HepG2 (cell line): ENCODE data around the gene MARVELD3. TPM values are rescaled to one million over a fixed set of nuclear protein-coding genes. Genes with fewer than 3 reads are reported as not detected.

Source experiments
- NKX3-1 ChIP-seq: sonication (generic); formaldehyde crosslinking; IDR thresholded peaks from 2 replicates; pipeline ENCODE4 v1.5.0; 2020; ENCODE audit warnings: missing genetic modification reagents
- SMC3 ChIP-seq: IDR thresholded peaks from 2 replicates; pipeline ENCODE4 v1.6.1; 2011; ENCODE audit warnings: low read length, improper control_type of control experiment
- SOX13 ChIP-seq, 3 experiments: fragments of 450-650 bp in 1 of 3; sonication (generic) in 1 of 3; formaldehyde crosslinking in 1 of 3; IDR thresholded peaks in 2 of 3; conservative IDR thresholded peaks in 1 of 3; 2 replicates each; pipeline versions ENCODE4 v1.5.0 to v1.6.1; 2016 to 2020; ENCODE audit warnings: antibody characterized with exemption in 1 of 3, mild to moderate bottlenecking in 1 of 3, missing compliant biosample characterization in 1 of 3, missing genetic modification reagents in 1 of 3, moderate library complexity in 1 of 3
- SRSF4 ChIP-seq: fragments of 200-400 bp; formaldehyde crosslinking; IDR thresholded peaks from one replicate; pipeline ENCODE4 v1.6.1; 2018; ENCODE audit warnings: mild to moderate bottlenecking, low read depth, low read length, moderate library complexity; ENCODE audit not compliant: poor library complexity, severe bottlenecking
- ZNF10 ChIP-seq: sonication (generic); formaldehyde crosslinking; IDR thresholded peaks from 2 replicates; pipeline ENCODE4 v1.4.0; 2020; ENCODE audit warnings: mild to moderate bottlenecking, low read depth, missing genetic modification reagents, borderline replicate concordance
- ZNF382 ChIP-seq: sonication (generic); formaldehyde crosslinking; IDR thresholded peaks from 2 replicates; pipeline ENCODE4 v1.5.0; 2020; ENCODE audit warnings: missing genetic modification reagents, mild to moderate bottlenecking, borderline replicate concordance
- ZNF710 ChIP-seq: sonication (generic); formaldehyde crosslinking; IDR thresholded peaks from 2 replicates; pipeline ENCODE4 v1.5.0; 2020; ENCODE audit warnings: mild to moderate bottlenecking, missing genetic modification reagents, borderline replicate concordance
- polyA plus RNA-seq, 8 experiments: library from polyadenylated mRNA; depleted of rRNA in 3 of 8; stranded (reverse) in 7 of 8; unstranded in 1 of 8; fragments of >200 nt; fragmentation: Illumina TruSeq in 4 of 8; extraction: Trizol in 4 of 8; gene quantifications; 2 replicates each; pipeline versions ENCODE4 v1.2.1 to v1.2.3, GENCODE V29; 2011 to 2016; ENCODE audit warnings: low read depth in 4 of 8, missing spikeins in 1 of 8, mixed read lengths in 1 of 8; ENCODE audit not compliant: insufficient read depth in 1 of 8
- total RNA-seq, 5 experiments: library from RNA; depleted of rRNA; stranded (reverse); fragments of >200 nt; fragmentation: Illumina TruSeq; extraction: Trizol; gene quantifications; 2 replicates each; pipeline ENCODE4 v1.2.3, GENCODE V29; 2016; ENCODE audit warnings: low read depth in 1 of 5
- TF ChIP-seq, protein P1 (sequence below): sonication (generic); formaldehyde crosslinking; IDR thresholded peaks from 2 replicates; pipeline ENCODE4 v1.4.0; 2020; ENCODE audit warnings: mild to moderate bottlenecking, missing genetic modification reagents
- TF ChIP-seq, protein P2 (sequence below): sonication (generic); formaldehyde crosslinking; IDR thresholded peaks from 2 replicates; pipeline ENCODE4 v1.5.0; 2020; ENCODE audit warnings: missing genetic modification reagents
- TF ChIP-seq, protein P3 (sequence below): sonication (generic); formaldehyde crosslinking; IDR thresholded peaks from 2 replicates; pipeline ENCODE4 v1.4.0; 2020; ENCODE audit warnings: missing genetic modification reagents, borderline replicate concordance
- TF ChIP-seq, protein P4 (sequence below): sonication (generic); formaldehyde crosslinking; IDR thresholded peaks from 2 replicates; pipeline ENCODE4 v1.4.0; 2020; ENCODE audit warnings: mild to moderate bottlenecking, missing genetic modification reagents

MARVELD3 gene
- total and polyA plus RNA-seq, 2 of the 13 experiments (the other 11 are each of a cell fraction or from before 2014, with no cell fraction given) = 4.8 to 5.6 TPM

DNA sequence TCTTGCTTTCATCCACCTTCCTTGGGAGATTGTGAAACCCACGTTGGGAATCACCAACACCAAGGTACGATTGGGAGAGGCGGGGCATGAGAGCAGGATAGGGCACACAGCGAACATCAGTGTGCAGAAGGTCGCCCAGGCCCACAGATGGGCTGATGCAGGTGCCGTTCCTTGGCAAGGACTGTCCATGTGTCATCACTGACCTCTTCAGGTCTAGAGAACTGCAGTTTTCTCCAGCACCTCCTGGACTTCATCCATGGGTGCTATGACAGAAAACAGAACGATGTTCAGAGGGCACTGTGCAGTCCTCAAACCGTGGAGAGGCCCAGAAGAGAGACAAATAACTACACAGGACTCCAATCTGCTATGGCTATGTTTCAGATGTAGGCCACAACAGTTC is 25.2 kb upstream of the MARVELD3 start (continued):
- 0 out of 2 replicates have a peak, but pooled peaks have one; percentile 14 for TF ChIP-seq ZNF710 (CRISPR knock-in tag)
- TF ChIP-seq, protein P1, sequence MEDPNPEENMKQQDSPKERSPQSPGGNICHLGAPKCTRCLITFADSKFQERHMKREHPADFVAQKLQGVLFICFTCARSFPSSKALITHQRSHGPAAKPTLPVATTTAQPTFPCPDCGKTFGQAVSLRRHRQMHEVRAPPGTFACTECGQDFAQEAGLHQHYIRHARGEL (CRISPR knock-in tag) = no peak
- TF ChIP-seq, protein P2, sequence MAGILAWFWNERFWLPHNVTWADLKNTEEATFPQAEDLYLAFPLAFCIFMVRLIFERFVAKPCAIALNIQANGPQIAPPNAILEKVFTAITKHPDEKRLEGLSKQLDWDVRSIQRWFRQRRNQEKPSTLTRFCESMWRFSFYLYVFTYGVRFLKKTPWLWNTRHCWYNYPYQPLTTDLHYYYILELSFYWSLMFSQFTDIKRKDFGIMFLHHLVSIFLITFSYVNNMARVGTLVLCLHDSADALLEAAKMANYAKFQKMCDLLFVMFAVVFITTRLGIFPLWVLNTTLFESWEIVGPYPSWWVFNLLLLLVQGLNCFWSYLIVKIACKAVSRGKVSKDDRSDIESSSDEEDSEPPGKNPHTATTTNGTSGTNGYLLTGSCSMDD = no peak
- TF ChIP-seq ZNF10 (CRISPR knock-in tag) = no peak
- peak; percentile 75 for TF ChIP-seq SMC3
- TF ChIP-seq SOX13 (IDR thresholded peaks at IDR 0.05) = no peak
- peak in 1 of 2 experiments; percentile 19; a peak in 1 of 4 replicates for TF ChIP-seq SOX13 (CRISPR knock-in tag; conservative IDR thresholded peaks at IDR 0.05 in 1 of 2, IDR thresholded peaks at IDR 0.05 in 1 of 2)
- no peak for TF ChIP-seq ZNF382 (CRISPR knock-in tag)
- TF ChIP-seq SRSF4 = no peak
- TF ChIP-seq, protein P3, sequence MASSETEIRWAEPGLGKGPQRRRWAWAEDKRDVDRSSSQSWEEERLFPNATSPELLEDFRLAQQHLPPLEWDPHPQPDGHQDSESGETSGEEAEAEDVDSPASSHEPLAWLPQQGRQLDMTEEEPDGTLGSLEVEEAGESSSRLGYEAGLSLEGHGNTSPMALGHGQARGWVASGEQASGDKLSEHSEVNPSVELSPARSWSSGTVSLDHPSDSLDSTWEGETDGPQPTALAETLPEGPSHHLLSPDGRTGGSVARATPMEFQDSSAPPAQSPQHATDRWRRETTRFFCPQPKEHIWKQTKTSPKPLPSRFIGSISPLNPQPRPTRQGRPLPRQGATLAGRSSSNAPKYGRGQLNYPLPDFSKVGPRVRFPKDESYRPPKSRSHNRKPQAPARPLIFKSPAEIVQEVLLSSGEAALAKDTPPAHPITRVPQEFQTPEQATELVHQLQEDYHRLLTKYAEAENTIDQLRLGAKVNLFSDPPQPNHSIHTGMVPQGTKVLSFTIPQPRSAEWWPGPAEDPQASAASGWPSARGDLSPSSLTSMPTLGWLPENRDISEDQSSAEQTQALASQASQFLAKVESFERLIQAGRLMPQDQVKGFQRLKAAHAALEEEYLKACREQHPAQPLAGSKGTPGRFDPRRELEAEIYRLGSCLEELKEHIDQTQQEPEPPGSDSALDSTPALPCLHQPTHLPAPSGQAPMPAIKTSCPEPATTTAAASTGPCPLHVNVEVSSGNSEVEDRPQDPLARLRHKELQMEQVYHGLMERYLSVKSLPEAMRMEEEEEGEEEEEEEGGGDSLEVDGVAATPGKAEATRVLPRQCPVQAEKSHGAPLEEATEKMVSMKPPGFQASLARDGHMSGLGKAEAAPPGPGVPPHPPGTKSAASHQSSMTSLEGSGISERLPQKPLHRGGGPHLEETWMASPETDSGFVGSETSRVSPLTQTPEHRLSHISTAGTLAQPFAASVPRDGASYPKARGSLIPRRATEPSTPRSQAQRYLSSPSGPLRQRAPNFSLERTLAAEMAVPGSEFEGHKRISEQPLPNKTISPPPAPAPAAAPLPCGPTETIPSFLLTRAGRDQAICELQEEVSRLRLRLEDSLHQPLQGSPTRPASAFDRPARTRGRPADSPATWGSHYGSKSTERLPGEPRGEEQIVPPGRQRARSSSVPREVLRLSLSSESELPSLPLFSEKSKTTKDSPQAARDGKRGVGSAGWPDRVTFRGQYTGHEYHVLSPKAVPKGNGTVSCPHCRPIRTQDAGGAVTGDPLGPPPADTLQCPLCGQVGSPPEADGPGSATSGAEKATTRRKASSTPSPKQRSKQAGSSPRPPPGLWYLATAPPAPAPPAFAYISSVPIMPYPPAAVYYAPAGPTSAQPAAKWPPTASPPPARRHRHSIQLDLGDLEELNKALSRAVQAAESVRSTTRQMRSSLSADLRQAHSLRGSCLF (CRISPR knock-in tag) = no peak
- no peak for TF ChIP-seq NKX3-1 (CRISPR knock-in tag)
- TF ChIP-seq, protein P4, sequence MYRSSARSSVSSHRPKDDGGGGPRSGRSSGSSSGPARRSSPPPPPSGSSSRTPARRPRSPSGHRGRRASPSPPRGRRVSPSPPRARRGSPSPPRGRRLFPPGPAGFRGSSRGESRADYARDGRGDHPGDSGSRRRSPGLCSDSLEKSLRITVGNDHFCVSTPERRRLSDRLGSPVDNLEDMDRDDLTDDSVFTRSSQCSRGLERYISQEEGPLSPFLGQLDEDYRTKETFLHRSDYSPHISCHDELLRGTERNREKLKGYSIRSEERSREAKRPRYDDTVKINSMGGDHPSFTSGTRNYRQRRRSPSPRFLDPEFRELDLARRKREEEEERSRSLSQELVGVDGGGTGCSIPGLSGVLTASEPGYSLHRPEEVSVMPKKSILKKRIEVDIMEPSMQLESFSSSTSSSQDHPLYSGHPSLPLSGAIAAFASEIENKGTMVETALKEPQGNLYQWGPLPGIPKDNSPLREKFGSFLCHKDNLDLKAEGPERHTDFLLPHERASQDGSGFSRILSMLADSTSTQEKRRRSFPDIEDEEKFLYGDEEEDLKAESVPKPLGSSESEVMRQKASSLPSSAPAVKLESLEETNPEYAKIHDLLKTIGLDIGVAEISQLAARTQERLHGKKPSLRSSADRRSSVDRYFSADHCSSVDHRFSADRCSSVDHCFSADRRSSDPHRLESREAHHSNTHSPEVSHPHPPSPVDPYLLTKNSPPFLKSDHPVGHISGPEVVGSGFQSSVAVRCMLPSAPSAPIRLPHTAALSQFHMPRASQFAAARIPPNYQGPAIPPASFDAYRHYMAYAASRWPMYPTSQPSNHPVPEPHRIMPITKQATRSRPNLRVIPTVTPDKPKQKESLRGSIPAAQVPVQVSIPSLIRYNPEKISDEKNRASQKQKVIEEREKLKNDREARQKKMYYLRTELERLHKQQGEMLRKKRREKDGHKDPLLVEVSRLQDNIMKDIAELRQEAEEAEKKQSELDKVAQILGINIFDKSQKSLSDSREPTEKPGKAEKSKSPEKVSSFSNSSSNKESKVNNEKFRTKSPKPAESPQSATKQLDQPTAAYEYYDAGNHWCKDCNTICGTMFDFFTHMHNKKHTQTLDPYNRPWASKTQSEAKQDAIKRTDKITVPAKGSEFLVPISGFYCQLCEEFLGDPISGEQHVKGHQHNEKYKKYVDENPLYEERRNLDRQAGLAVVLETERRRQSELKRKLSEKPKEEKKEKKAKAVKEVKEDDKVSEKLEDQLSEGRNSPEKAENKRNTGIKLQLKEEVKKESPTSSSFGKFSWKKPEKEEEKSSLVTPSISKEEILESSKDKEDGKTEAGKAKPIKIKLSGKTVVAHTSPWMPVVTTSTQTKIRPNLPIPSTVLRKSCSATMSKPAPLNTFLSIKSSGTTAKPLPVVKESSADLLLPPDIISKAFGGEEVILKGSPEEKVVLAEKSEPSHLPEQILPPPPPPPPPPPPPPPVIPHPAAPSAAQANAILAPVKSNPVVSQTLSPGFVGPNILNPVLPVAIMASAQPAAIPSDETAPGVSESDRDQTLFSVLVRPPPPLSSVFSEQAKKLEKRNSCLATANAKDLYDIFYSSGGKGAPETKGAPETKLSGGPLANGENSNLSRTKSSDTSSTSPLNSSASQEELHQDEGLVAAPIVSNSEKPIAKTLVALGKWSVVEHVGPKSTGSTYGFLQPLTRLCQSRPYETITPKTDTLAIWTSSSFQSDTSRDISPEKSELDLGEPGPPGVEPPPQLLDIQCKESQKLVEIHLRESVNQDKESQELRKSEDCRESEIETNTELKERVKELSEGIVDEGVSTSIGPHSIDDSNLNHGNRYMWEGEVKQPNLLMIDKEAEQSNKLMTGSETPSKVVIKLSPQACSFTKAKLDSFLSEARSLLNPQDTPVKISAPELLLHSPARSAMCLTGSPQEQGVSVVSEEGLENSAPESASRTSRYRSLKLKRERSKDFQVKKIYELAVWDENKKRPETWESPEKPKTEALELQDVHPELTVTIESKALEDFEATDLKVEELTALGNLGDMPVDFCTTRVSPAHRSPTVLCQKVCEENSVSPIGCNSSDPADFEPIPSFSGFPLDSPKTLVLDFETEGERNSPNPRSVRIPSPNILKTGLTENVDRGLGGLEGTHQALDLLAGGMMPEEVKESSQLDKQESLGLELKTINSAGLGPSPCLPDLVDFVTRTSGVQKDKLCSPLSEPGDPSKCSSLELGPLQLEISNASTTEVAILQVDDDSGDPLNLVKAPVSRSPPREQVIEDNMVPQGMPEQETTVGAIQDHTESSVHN (CRISPR knock-in tag) = no peak
